GM21529 (cell line): ENCODE results near the gene SLC30A3.

Source experiments
- ATAC-seq: cut with Tn5 transposase; IDR thresholded peaks from one replicate; pipeline ENCODE4 v1.9.1; 2021; ENCODE audit not compliant: unreplicated experiment

SLC30A3 gene

DNA sequence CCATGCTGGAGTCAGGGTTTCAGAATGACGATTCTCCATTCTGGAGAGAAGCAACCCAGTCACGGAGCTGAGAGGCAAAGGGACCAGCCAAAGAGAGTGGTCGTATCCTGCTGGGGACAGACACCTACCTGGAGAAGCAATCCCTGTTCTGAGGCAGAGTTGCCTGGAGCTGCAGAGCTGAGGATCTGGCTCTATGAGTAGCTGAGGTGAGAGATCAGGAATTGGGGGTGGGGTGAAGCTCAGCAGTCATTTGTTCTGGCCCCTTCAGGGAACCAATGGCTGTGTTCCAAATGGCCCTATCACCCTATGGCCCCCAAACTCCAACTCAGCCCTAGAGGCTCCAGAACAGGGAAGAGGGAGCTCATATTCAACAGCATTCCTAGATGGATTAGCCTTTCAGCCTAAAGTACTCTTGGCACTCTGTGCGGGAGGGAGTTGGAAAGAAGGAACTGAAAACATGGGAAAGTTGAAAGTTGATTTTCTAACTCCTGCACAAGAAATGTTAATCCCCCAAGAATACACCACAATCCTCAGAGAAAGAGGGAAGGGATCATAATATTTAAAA is 54.3 kb downstream of the SLC30A3 start:
- no peak for ATAC-seq

- no peak for ATAC-seq
Measured at GRCh38 chr2:27206346-27206745, 56.5 kb downstream of the SLC30A3 start.

DNA sequence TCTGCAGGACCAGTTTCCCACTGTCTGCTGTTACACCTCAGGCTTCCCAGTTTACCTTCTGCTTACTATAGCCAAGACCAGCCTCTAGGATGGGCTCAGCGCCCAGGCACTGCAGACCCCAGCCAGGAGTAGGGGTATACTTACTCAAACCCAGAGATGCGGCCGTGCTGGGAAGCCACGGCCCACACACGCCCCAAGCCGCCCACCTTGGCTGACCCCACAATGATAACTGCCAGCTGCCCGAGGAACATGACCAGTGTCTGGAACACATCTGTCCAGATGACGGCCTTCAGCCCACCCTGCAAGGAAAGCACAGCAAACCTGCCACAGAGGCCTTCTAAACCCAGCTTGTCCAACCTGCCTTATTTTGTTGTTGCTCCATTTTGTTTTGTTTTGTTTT is 57.6 kb downstream of the SLC30A3 start:
- ATAC-seq = no peak

GRCh38 chr2:27204566-27204965 is 58.3 kb downstream of the SLC30A3 start:
- ATAC-seq = no peak

DNA sequence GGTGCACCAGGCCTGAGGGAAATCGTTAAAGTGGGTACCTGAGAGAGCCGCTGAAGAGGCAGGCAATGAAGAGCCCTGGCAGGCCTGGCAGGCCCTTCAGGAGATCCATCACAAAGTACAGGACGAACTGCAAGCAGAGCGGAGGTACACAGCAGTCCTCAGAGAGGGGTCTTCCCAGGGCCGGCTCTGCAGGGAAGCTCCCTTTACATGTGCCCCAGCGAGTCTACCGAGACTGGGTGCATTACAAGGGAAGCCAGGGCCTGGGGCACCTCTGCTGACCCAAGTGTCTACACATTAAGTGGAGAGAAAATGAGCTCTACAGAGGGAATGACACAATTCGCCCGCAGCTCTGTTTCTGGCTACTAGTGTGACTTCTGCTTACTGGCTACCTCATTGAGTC is 59.1 kb downstream of the SLC30A3 start:
- no peak for ATAC-seq
